Aorta (tissue), 5 donors: Measurements from ENCODE around the gene CLUH. TPM values are rescaled to one million over a fixed set of nuclear protein-coding genes. Genes with fewer than 3 reads are reported as not detected.
"Not testable (repeated sequence)": the region's sequence is repeated elsewhere in the genome, so short reads cannot be mapped to it uniquely, and the experiment has no call there.

Experiments used
- ATAC-seq: fragments of 200-7000 bp; cut with Tn5 transposase; one replicate; pipeline ENCODE4 v1.9.1; 2022; ENCODE audit warnings: moderate library complexity; ENCODE audit not compliant: low FRiP score
- DNase-seq, 2 donors: peaks; one replicate each; pipeline ENCODE4 v3.0.0-alpha.2; 2020
- H3K27ac ChIP-seq, 2 donors: one replicate each; pipeline ENCODE4 v1.5.1; 2013; ENCODE audit warnings: low read length in 2 of 2, mild to moderate bottlenecking in 2 of 2, moderate library complexity in 2 of 2, control low read depth in 1 of 2, inconsistent platforms in 1 of 2, low read depth in 1 of 2
- H3K27me3 ChIP-seq, 2 donors: one replicate each; pipeline ENCODE4 v1.6.1; 2013; ENCODE audit warnings: control low read depth in 1 of 2, low read length in 1 of 2, mild to moderate bottlenecking in 1 of 2, moderate library complexity in 1 of 2; ENCODE audit not compliant: insufficient read depth in 2 of 2, control insufficient read depth in 1 of 2
- H3K36me3 ChIP-seq, 2 donors: one replicate each; pipeline ENCODE4 v1.6.1; 2013; ENCODE audit warnings: control low read depth in 1 of 2, low read length in 1 of 2, mild to moderate bottlenecking in 1 of 2; ENCODE audit not compliant: insufficient read depth in 2 of 2, control insufficient read depth in 1 of 2
- H3K4me1 ChIP-seq, 2 donors: one replicate each; pipeline ENCODE4 v1.6.1; 2013; ENCODE audit warnings: low read length in 2 of 2, control low read depth in 1 of 2, mild to moderate bottlenecking in 1 of 2, moderate library complexity in 1 of 2; ENCODE audit not compliant: insufficient read depth in 2 of 2, control insufficient read depth in 1 of 2
- H3K4me3 ChIP-seq, 2 donors: one replicate each; pipeline ENCODE4 v1.5.1; 2013; ENCODE audit warnings: low read length in 2 of 2, control low read depth in 1 of 2, mild to moderate bottlenecking in 1 of 2
- H3K9me3 ChIP-seq: one replicate; pipeline ENCODE4 v1.6.1; 2013; ENCODE audit warnings: mild to moderate bottlenecking, low read length; ENCODE audit not compliant: control insufficient read depth
- WGBS, 2 donors: extraction: QIAGEN DNeasy Blood & Tissue Kit; methylation state at CpG; one replicate each; pipeline ENCODE4 v1.1.7; 2013; 5-methylcytosine and 5-hydroxymethylcytosine counted together
- intact Hi-C, 2 donors: fragments of 100-400 bp; cut with DNase I; formaldehyde crosslinking; loops; one replicate each; pipeline versions ENCODE4 v1.14.2 to v1.15.0; 2022
- microRNA-seq, 2 donors: library from miRNA; unstranded; fragments of <30 nt; microRNA quantifications; one replicate each; pipeline ENCODE4 v1.2.0, GENCODE V29; 2020
- polyA plus RNA-seq, 2 donors: library from polyadenylated mRNA; stranded (reverse); fragments of 200-250 nt; gene quantifications; one replicate each; pipeline ENCODE4 v1.2.3, GENCODE V29; 2013
- total RNA-seq, 2 donors: library from RNA; stranded (reverse); fragmentation: NEBNext Ultra II Directional; extraction: Animal tissue kit (Norgen Biotek cat#: 25700); gene quantifications; one replicate each; pipeline ENCODE4 v1.2.1, GENCODE V29; 2021
- donor health status: healthy with polysubstance abuse.
- donor health status: Bipolar disorder and iron deficiency.
- donor health status: DM: no; HTN: no; CAD: no.
- donor health status: DM: no; HTN: no; CAD: no.
- donor health status: DM: yes; HTN: yes; CAD: no.

CLUH gene
- total and polyA plus RNA-seq, 4 donors, result 17.3 to 35.1 (median 28.5) TPM

- not testable (repeated sequence) for DNase-seq, H3K4me3 ChIP-seq, H3K27ac ChIP-seq, H3K36me3 ChIP-seq, H3K4me1 ChIP-seq, H3K27me3 ChIP-seq, ATAC-seq, H3K9me3 ChIP-seq
- 46% methylated on average over 8 of the region's 8 CpGs for WGBS, 2 donors
- intact Hi-C loops, result loop anchor here in 1 of 2 donors (10.0 kb wide), 1 partner anchor 65 kb away; the partner anchor contains the start of gene PAFAH1B1
These were observed 52.2 kb downstream of the CLUH start for GRCh38 chr17:2659337-2659736.

- Histone ChIP-seq H3K36me3 (no peaks in the 10 kb centered on the region), H3K9me3 (no peaks in the 10 kb centered on the region), H3K27ac (no peak overlapping the region), H3K27me3 (no peaks in the 10 kb centered on the region), H3K4me3 (no peak overlapping the region), H3K4me1 (no peaks in the 10 kb centered on the region)
- no peak for ATAC-seq
- intact Hi-C loops, result loop anchor here in 1 of 2 donors (10.0 kb wide), 1 partner anchor 61 kb away; the partner anchor contains the start of gene PAFAH1B1
- DNase-seq, result no peak
- WGBS, 2 donors, result 0 to 6% methylated on average over 1 of the region's 1 CpG
These were observed 55.3 kb downstream of the CLUH start for GRCh38 chr17:2656283-2656682.

- 62 to 66% methylated on average over 7 of the region's 7 CpGs for WGBS, 2 donors
- H3K9me3 ChIP-seq, result no peaks in the 10 kb centered on the region
- no peak overlapping the region for H3K27ac ChIP-seq
- ATAC-seq (no peak), DNase-seq (no peak)
- H3K4me3 ChIP-seq, result no peak overlapping the region
- H3K36me3 ChIP-seq, result no peaks in the 10 kb centered on the region
- intact Hi-C loops, result loop anchor here in 1 of 2 donors (10.0 kb wide), 1 partner anchor 61 kb away; the partner anchor contains the start of gene PAFAH1B1
- no peaks in the 10 kb centered on the region for H3K4me1 ChIP-seq
- no peaks in the 10 kb centered on the region for H3K27me3 ChIP-seq
These were observed 56.0 kb downstream of the CLUH start for GRCh38 chr17:2655546-2655945.

GRCh38 chr17:2652911-2653310 lies 58.7 kb downstream of the CLUH start:
- WGBS, 2 donors, result 66 to 76% methylated on average over 3 of the region's 3 CpGs
- intact Hi-C loops, result loop anchor here in 1 of 2 donors (10.0 kb wide), 1 partner anchor 58 kb away; the partner anchor contains the start of gene PAFAH1B1
- not testable (repeated sequence) for DNase-seq, H3K9me3 ChIP-seq, H3K4me1 ChIP-seq, ATAC-seq, H3K27ac ChIP-seq, H3K4me3 ChIP-seq, H3K27me3 ChIP-seq, H3K36me3 ChIP-seq

GRCh38 chr17:2649191-2649590 lies 62.4 kb downstream of the CLUH start:
- no peak for ATAC-seq
- Histone ChIP-seq H3K27ac (no peak overlapping the region), H3K4me1 (no peaks in the 10 kb centered on the region), H3K27me3 (no peaks in the 10 kb centered on the region), H3K9me3 (no peaks in the 10 kb centered on the region), H3K4me3 (no peak overlapping the region), H3K36me3 (no peaks in the 10 kb centered on the region)
- intact Hi-C loops, result no loop called here
- WGBS, 2 donors, result 92 to 97% methylated on average over 11 of the region's 11 CpGs
- DNase-seq, result no peak

GRCh38 chr17:2647957-2648356 lies 63.6 kb downstream of the CLUH start:
- H3K36me3 ChIP-seq, result no peaks in the 10 kb centered on the region
- no peak for DNase-seq
- no peak overlapping the region for H3K4me3 ChIP-seq
- H3K9me3 ChIP-seq, result no peaks in the 10 kb centered on the region
- H3K4me1 ChIP-seq, result no peaks in the 10 kb centered on the region
- intact Hi-C loops, result no loop called here
- H3K27me3 ChIP-seq, result no peaks in the 10 kb centered on the region
- 92 to 99% methylated on average over 6 of the region's 6 CpGs for WGBS, 2 donors
- H3K27ac ChIP-seq, result no peak overlapping the region
- ATAC-seq, result no peak

GRCh38 chr17:2644971-2645370 lies 66.6 kb downstream of the CLUH start:
- H3K27ac ChIP-seq, result no peak overlapping the region
- DNase-seq (no peak), ATAC-seq (no peak)
- no peaks in the 10 kb centered on the region for H3K27me3 ChIP-seq
- H3K9me3 ChIP-seq, result no peaks in the 10 kb centered on the region
- intact Hi-C loops, result loop anchor here in 1 of 2 donors (5.0 kb wide), 1 partner anchor 43 kb away; no protein-coding TSS in a partner anchor
- peaks cover 0 to 4% of the 10 kb centered on the region in 2 donors for H3K4me1 ChIP-seq
- H3K4me3 ChIP-seq, result no peak overlapping the region
- WGBS, 2 donors, result 78 to 81% methylated on average over 6 of the region's 6 CpGs
- H3K36me3 ChIP-seq, result no peaks in the 10 kb centered on the region

Small RNA genes lying within 50 kb of the gene (microRNA-seq; reads per million reads assigned to microRNA genes)
- gene MIR1253 (0 reads per million in 2 donors), gene MIR6776 (0 to 0.99 reads per million in 2 donors)

Other genes starting within 250 kb of the CLUH start
- gene METTL16, start 199.9 kb downstream of the CLUH start, total RNA-seq, result 10 to 100 TPM; 24.6 to 33.3 TPM
- gene METTL16, start 199.9 kb downstream of the CLUH start, polyA plus RNA-seq, result 10 to 100 TPM; 14.3 to 19.1 TPM
- gene PAFAH1B1, start 118.1 kb downstream of the CLUH start, total RNA-seq, result 100 to 1,000 TPM; 157 to 176 TPM
- gene PAFAH1B1, start 118.1 kb downstream of the CLUH start, polyA plus RNA-seq, result 10 to 100 TPM; 47.0 to 66.0 TPM
- under 1 TPM in 1 of 2 donors, not detected in 1; 0.18 TPM for gene CCDC92B, start 37.9 kb upstream of the CLUH start, total RNA-seq
- not detected for gene CCDC92B, start 37.9 kb upstream of the CLUH start, polyA plus RNA-seq
- 1 to 10 TPM; 6.1 to 7.7 TPM for gene RAP1GAP2, start 84.7 kb upstream of the CLUH start, total RNA-seq
- 1 to 10 TPM; 2.0 to 2.4 TPM for gene RAP1GAP2, start 84.7 kb upstream of the CLUH start, polyA plus RNA-seq